GM12891 (cell line): ENCODE results near the gene ACSBG1.

Source experiments
- PAX5 ChIP-seq: IDR thresholded peaks from 2 replicates; pipeline ENCODE4 v1.6.1; 2011; ENCODE audit warnings: low read length, moderate library complexity, mild to moderate bottlenecking; ENCODE audit not compliant: insufficient read depth, severe bottlenecking
- POLR2A ChIP-seq: IDR thresholded peaks from 2 replicates; pipeline ENCODE4 v1.6.1; 2011; ENCODE audit warnings: low read depth, low read length, control low read depth
- POLR2AphosphoS5 ChIP-seq: IDR thresholded peaks from 2 replicates; pipeline ENCODE4 v1.6.1; 2011; ENCODE audit warnings: low read depth, low read length, control low read depth
- SPI1 ChIP-seq: IDR thresholded peaks from 2 replicates; pipeline ENCODE4 v1.6.1; 2011; ENCODE audit warnings: low read depth, low read length, control low read depth
- TAF1 ChIP-seq: IDR thresholded peaks from 2 replicates; pipeline ENCODE4 v1.6.1; 2011; ENCODE audit warnings: low read depth, low read length, control low read depth

DNA sequence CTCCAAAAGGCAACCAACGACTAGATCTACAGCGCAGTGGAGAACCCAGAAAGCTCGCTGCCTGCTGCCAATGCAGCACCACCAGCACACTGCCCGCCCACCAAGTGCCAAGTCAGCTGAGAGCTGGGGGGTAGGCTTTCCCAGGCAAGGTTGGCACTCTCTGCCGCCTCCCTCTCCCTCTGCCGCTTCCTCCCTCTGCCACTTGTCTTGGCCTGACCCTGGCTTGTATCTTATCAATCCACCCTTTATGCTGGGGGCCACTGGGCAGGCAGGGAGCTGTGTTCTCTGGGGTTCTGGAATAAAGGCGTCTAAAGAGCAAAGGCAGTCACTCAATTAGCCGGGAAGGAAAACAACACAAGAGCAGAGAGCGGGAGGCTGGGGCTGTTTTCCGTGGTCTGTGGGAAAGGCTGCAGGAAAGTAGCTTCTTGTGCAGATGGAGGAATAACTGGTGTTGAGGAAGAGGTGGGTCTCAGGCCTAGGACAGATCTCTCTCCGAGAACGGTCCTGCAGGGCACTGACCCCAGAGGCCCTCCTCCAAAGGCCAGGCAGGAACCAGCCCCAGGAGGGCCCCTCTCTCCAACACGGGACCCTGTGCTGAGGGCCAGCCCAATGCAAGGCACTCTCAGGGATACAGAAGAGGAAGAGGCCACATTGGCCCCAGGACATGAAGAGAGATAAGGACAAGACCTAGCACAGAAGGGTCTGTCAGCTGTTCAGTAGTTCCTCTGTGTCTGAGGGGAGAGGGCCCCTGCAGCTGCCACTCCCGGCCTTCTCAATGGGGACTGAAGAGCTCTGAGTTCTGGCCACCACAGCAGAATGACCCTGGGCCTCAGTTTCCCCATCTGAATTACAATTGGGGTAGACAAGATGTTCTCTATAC lies 30.8 kb downstream of the ACSBG1 start:
- TF ChIP-seq POLR2A, result no peak
- TF ChIP-seq TAF1, result no peak
- no peak for TF ChIP-seq POLR2AphosphoS5
- no peak for TF ChIP-seq PAX5
- TF ChIP-seq SPI1, result no peak
